RWPE1 (cell line): ENCODE data around the gene CDR2L.

Source experiments
- CTCF ChIA-PET: fragments of 350-600 bp; sonication (Branson Sonifier 250); formaldehyde crosslinking; extraction: SDS; loops from one replicate; lab custom pipeline; 2021; lab: Yijun Ruan, JAX
- POLR2A ChIA-PET: fragments of 400-600 bp; formaldehyde crosslinking; extraction: SDS; loops from one replicate; lab custom pipeline; 2020; ENCODE audit warnings: antibody characterized with exemption; ENCODE audit not compliant: low non-redundant PET; lab: Yijun Ruan, JAX
- DNase-seq: peaks from one replicate; pipeline ENCODE4 v3.0.0; 2012; ENCODE audit warnings: low spot score
- H3K27ac ChIP-seq: fragments of 450-650 bp; 2 replicates; pipeline ENCODE4 v1.5.1; 2017
- TF ChIP-seq, protein P1 (sequence below): fragments of 450-650 bp; conservative IDR thresholded peaks from 2 replicates; pipeline ENCODE4 v1.5.1; 2017; ENCODE audit warnings: low read depth, mild to moderate bottlenecking

The CDR2L gene

GRCh38 chr17:75051941-75052340 is 64.5 kb downstream of the CDR2L start:
- CTCF ChIA-PET: interaction anchor here (0.6 to 1.5 kb wide), 2 partner anchors 62 to 344 kb away, joined by 5 to 7 read pairs; no protein-coding TSS in a partner anchor
- H3K27ac ChIP-seq: no peak overlapping the region; the same call in 1 of the 2 replicates
- POLR2A ChIA-PET: no interaction called here

More at GRCh38 chr17:75051941-75052340, 64.5 kb downstream of the CDR2L start:
- TF ChIP-seq, protein P1, sequence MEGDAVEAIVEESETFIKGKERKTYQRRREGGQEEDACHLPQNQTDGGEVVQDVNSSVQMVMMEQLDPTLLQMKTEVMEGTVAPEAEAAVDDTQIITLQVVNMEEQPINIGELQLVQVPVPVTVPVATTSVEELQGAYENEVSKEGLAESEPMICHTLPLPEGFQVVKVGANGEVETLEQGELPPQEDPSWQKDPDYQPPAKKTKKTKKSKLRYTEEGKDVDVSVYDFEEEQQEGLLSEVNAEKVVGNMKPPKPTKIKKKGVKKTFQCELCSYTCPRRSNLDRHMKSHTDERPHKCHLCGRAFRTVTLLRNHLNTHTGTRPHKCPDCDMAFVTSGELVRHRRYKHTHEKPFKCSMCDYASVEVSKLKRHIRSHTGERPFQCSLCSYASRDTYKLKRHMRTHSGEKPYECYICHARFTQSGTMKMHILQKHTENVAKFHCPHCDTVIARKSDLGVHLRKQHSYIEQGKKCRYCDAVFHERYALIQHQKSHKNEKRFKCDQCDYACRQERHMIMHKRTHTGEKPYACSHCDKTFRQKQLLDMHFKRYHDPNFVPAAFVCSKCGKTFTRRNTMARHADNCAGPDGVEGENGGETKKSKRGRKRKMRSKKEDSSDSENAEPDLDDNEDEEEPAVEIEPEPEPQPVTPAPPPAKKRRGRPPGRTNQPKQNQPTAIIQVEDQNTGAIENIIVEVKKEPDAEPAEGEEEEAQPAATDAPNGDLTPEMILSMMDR: no peak
- no peak for DNase-seq
